Esophagus squamous epithelium (tissue), 5 donors: ENCODE results near the gene DLGAP1. TPM values are rescaled to one million over a fixed set of nuclear protein-coding genes. Genes with fewer than 3 reads are reported as not detected.

Source experiments
- DNase-seq: peaks from one replicate; lab custom pipeline; 2025; lab: John Stamatoyannopoulos, UW
- H3K27ac ChIP-seq, 4 donors: fragments of 200-600 bp; sonication (generic); one replicate each; pipeline ENCODE4 v1.5.1; 2016 to 2019; ENCODE audit warnings: mild to moderate bottlenecking in 1 of 4
- H3K27me3 ChIP-seq, 4 donors: fragments of 200-600 bp; sonication (generic); 1 replicate in 3 of 4; 2 replicates in 1 of 4; pipeline versions ENCODE4 v1.5.1 to v1.6.0; 2017 to 2021; ENCODE audit warnings: antibody characterized with exemption in 1 of 4
- H3K36me3 ChIP-seq, 3 donors: fragments of 200-600 bp; sonication (generic); one replicate each; pipeline ENCODE4 v1.5.1; 2016 to 2019
- H3K4me1 ChIP-seq, 3 donors: fragments of 200-600 bp; sonication (generic); one replicate each; pipeline ENCODE4 v1.5.1; 2017 to 2019
- H3K4me3 ChIP-seq, 4 donors: fragments of 200-600 bp; sonication (generic); 1 replicate in 3 of 4; 2 replicates in 1 of 4; pipeline ENCODE4 v1.5.1; 2016 to 2019; ENCODE audit warnings: mild to moderate bottlenecking in 2 of 4, moderate library complexity in 1 of 4
- H3K9me3 ChIP-seq, 3 donors: fragments of 200-600 bp; sonication (generic); one replicate each; pipeline ENCODE4 v1.5.1; 2016 to 2019
- CTCF ChIP-seq, 6 experiments: fragments of 450-650 bp in 4 of 6; fragments of 200-600 bp in 2 of 6; sonication (generic) in 2 of 6; IDR thresholded peaks; one replicate each; pipeline ENCODE4 v1.5.1; 2016 to 2019; ENCODE audit warnings: antibody characterized with exemption in 6 of 6, mild to moderate bottlenecking in 4 of 6, moderate library complexity in 4 of 6
- POLR2A ChIP-seq, 4 donors: fragments of 450-650 bp; IDR thresholded peaks; one replicate each; pipeline ENCODE4 v1.6.1; 2017; ENCODE audit warnings: antibody characterized with exemption in 4 of 4, mild to moderate bottlenecking in 4 of 4, moderate library complexity in 3 of 4
- WGBS, 2 donors: methylation state at CpG; one replicate each; pipeline ENCODE4 v1.1.5; 2018; 5-methylcytosine and 5-hydroxymethylcytosine counted together
- intact Hi-C: fragments of 100-400 bp; cut with DNase I; formaldehyde crosslinking; loops from one replicate; pipeline ENCODE4 v1.15.0; 2022
- total RNA-seq, 4 donors: library from RNA; depleted of rRNA; stranded (reverse); fragments of >200 nt; gene quantifications; one replicate each; pipeline ENCODE4 v1.1.0, GENCODE V29; 2016
- donor health status: DM: yes; HTN: yes; CAD: no.

The DLGAP1 gene
- total RNA-seq, 4 donors from 2014 or later, result 0.09 to 1.5 (median 0.52) TPM

DNA sequence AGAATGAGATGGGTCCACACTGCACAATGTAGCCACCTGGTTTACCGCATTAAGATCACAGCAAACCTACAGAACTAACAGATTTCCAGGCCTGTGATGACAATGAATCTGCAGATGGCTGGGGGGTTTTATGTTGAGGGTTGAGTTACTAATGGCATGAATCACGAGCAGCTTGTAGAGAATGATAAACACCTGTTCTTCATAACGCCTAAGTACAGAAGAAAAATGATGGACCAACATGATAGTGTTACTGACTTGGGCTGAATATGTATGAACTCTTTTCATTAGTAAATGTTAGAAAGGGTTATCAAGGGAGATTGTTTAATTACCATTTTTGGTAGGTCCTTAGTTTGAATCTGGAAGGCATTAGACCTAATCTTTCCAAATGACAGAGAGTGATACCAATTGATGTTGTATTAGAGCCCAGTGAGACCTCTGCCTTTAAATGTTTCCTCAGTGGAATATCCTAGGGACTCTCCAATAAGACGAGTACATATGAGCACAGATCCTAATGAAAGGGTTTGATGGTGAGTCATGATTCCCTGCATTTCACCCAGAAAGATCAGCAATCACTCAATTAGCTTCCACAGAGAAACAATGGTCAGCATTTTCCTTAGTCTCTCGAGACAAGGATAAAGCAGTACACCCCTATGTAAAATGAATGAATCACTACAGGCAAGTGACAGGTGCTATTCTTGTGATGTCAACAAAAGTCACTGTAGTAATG, 243.8 kb downstream of the DLGAP1 start:
- WGBS, 2 donors, result 53 to 62% methylated on average over 5 of the region's 5 CpGs

GRCh38 chr18:4208366-4208765, 246.7 kb downstream of the DLGAP1 start:
- H3K27ac ChIP-seq, result no peak overlapping the region
- H3K4me3 ChIP-seq, result no peak overlapping the region
- 78 to 88% methylated on average over 1 of the region's 1 CpG for WGBS, 2 donors
- DNase-seq, result no peak
- intact Hi-C loops, result no loop called here
- H3K36me3 ChIP-seq, result no peaks in the 10 kb centered on the region
- H3K27me3 ChIP-seq, result no peaks in the 10 kb centered on the region
- H3K4me1 ChIP-seq, result no peaks in the 10 kb centered on the region
- TF ChIP-seq CTCF (IDR thresholded peaks at IDR 0.05), result no peak
- no peak for TF ChIP-seq POLR2A (IDR thresholded peaks at IDR 0.05)
- no peaks in the 10 kb centered on the region for H3K9me3 ChIP-seq

More for the DNA sequence above, 243.8 kb downstream of the DLGAP1 start:
- DNase-seq, result no peak
- H3K27ac ChIP-seq, result no peak overlapping the region
- no peaks in the 10 kb centered on the region for H3K9me3 ChIP-seq
- H3K27me3 ChIP-seq, result no peaks in the 10 kb centered on the region
- H3K4me3 ChIP-seq, result no peak overlapping the region
- H3K36me3 ChIP-seq, result no peaks in the 10 kb centered on the region
- TF ChIP-seq CTCF (IDR thresholded peaks at IDR 0.05) (no peak), POLR2A (IDR thresholded peaks at IDR 0.05) (no peak)
- H3K4me1 ChIP-seq, result no peaks in the 10 kb centered on the region
- intact Hi-C loops, result no loop called here

DNA sequence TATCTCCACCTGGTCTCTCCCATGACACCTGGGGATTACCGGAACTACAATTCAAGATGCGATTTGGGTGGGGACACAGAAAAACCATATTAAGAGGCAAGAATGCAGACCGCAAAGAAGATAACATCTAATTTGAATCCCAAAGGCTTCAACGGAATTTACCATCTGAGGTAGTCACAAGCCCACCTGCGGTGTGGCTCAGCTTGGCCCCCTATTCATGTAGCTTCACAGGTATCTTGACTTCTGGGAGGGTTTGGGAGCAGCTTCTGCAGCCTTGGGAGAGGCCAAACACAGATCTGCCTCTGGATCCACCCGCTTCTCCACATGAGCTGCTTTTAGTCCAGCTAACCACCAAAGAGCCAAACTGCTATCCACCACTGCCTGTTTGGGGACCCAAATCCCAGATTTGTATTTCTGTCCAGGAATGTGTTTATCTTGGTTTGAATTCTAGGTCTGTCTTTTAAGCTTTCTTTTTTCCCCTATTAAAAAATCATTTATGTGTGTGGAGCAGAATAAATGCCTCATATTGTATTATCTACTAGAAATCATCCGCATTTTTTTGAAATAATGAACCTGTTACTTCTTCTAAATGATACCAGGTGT, 247.6 kb downstream of the DLGAP1 start:
- Histone ChIP-seq H3K27me3 (no peaks in the 10 kb centered on the region), H3K36me3 (no peaks in the 10 kb centered on the region), H3K27ac (no peak overlapping the region), H3K4me1 (no peaks in the 10 kb centered on the region), H3K9me3 (no peaks in the 10 kb centered on the region), H3K4me3 (no peak overlapping the region)
- TF ChIP-seq POLR2A (IDR thresholded peaks at IDR 0.05), result no peak
- no peak for TF ChIP-seq CTCF (IDR thresholded peaks at IDR 0.05)
- DNase-seq, result no peak
- 88 to 89% methylated on average over 6 to 7 of the region's 7 CpGs for WGBS, 2 donors
- intact Hi-C loops, result no loop called here

GRCh38 chr18:4204438-4204720, 250.7 kb downstream of the DLGAP1 start:
- DNase-seq, result no peak
- 58 to 65% methylated on average over 1 of the region's 1 CpG for WGBS, 2 donors
- H3K36me3 ChIP-seq, result no peaks in the 10 kb centered on the region
- intact Hi-C loops, result no loop called here
- no peaks in the 10 kb centered on the region for H3K9me3 ChIP-seq
- H3K27ac ChIP-seq, result no peak overlapping the region
- TF ChIP-seq POLR2A (IDR thresholded peaks at IDR 0.05), result no peak
- no peak for TF ChIP-seq CTCF (IDR thresholded peaks at IDR 0.05)
- H3K27me3 ChIP-seq, result no peaks in the 10 kb centered on the region
- H3K4me3 ChIP-seq, result no peak overlapping the region
- no peaks in the 10 kb centered on the region for H3K4me1 ChIP-seq

GRCh38 chr18:4203568-4204437, 251.3 kb downstream of the DLGAP1 start:
- WGBS, 2 donors, result 70 to 77% methylated on average over 5 of the region's 5 CpGs
- TF ChIP-seq POLR2A (IDR thresholded peaks at IDR 0.05) (no peak), CTCF (IDR thresholded peaks at IDR 0.05) (no peak)
- DNase-seq, result no peak

More at GRCh38 chr18:4203568-4204437, 251.3 kb downstream of the DLGAP1 start:
- H3K4me1 ChIP-seq, result no peaks in the 10 kb centered on the region
- no peaks in the 10 kb centered on the region for H3K36me3 ChIP-seq
- H3K27me3 ChIP-seq, result no peaks in the 10 kb centered on the region
- intact Hi-C loops, result no loop called here
- H3K4me3 ChIP-seq, result no peak overlapping the region
- no peak overlapping the region for H3K27ac ChIP-seq
- no peaks in the 10 kb centered on the region for H3K9me3 ChIP-seq
